HepG2 (cell line): ENCODE data around the gene LENG1. TPM values are rescaled to one million over a fixed set of nuclear protein-coding genes. Genes with fewer than 3 reads are reported as not detected.
A peak's percentile ranks its signal among the peaks of the same experiment; 100 is the strongest.

Experiments
- ARNT ChIP-seq: fragments of 450-650 bp; IDR thresholded peaks from 2 replicates; pipeline ENCODE4 v1.6.1; 2017
- CERS6 ChIP-seq: sonication (generic); formaldehyde crosslinking; IDR thresholded peaks from 2 replicates; pipeline ENCODE4 v1.5.0; 2020; ENCODE audit warnings: missing genetic modification reagents
- FLYWCH1 ChIP-seq: sonication (generic); formaldehyde crosslinking; IDR thresholded peaks from 2 replicates; pipeline ENCODE4 v1.8.1; 2023; ENCODE audit warnings: mild to moderate bottlenecking, missing genetic modification reagents
- FOSL2 ChIP-seq: sonication (generic); formaldehyde crosslinking; IDR thresholded peaks from 2 replicates; pipeline ENCODE4 v1.4.0; 2020; ENCODE audit warnings: missing genetic modification reagents
- FOXP1 ChIP-seq, 2 experiments: fragments of 450-650 bp in 1 of 2; IDR thresholded peaks; 2 replicates each; pipeline ENCODE4 v1.6.1; 2017 to 2018; ENCODE audit warnings: antibody characterized with exemption in 1 of 2
- GPBP1L1 ChIP-seq: sonication (generic); formaldehyde crosslinking; IDR thresholded peaks from 2 replicates; pipeline ENCODE4 v1.5.0; 2020; ENCODE audit warnings: mild to moderate bottlenecking, missing genetic modification reagents
- HHEX ChIP-seq: IDR thresholded peaks from 2 replicates; pipeline ENCODE4 v1.6.1; 2016; ENCODE audit warnings: control low read depth
- MXI1 ChIP-seq: IDR thresholded peaks from 3 replicates; pipeline ENCODE4 v1.6.1; 2012; ENCODE audit warnings: low read depth, low read length, inconsistent platforms, borderline replicate concordance
- NFIC ChIP-seq: IDR thresholded peaks from 2 replicates; pipeline ENCODE4 v1.6.1; 2012; ENCODE audit warnings: mild to moderate bottlenecking, low read length, inconsistent platforms
- NR2F1 ChIP-seq, 2 experiments: fragments of 450-650 bp in 1 of 2; formaldehyde crosslinking in 1 of 2; IDR thresholded peaks; 2 replicates each; pipeline versions ENCODE4 v1.5.0 to v1.6.1; 2016 to 2020; ENCODE audit warnings: mild to moderate bottlenecking in 1 of 2, missing compliant biosample characterization in 1 of 2, missing genetic modification reagents in 1 of 2, moderate library complexity in 1 of 2
- PHF5A ChIP-seq: IDR thresholded peaks from one replicate; pipeline ENCODE4 v1.6.1; 2018; ENCODE audit warnings: low read depth, missing genetic modification reagents; ENCODE audit not compliant: unreplicated experiment
- PPARG ChIP-seq: conservative IDR thresholded peaks from 2 replicates; pipeline ENCODE4 v1.6.1; 2016; ENCODE audit warnings: missing biosample characterization, missing genetic modification reagents
- SMARCC2 ChIP-seq: fragments of 450-650 bp; IDR thresholded peaks from 2 replicates; pipeline ENCODE4 v1.6.1; 2017; ENCODE audit warnings: antibody characterized with exemption, mild to moderate bottlenecking
- TGIF2 ChIP-seq: IDR thresholded peaks from 2 replicates; pipeline ENCODE4 v1.6.1; 2016; ENCODE audit warnings: control low read depth, missing compliant biosample characterization
- TP53 ChIP-seq: sonication (generic); formaldehyde crosslinking; conservative IDR thresholded peaks from 2 replicates; pipeline ENCODE4 v1.4.0; 2020; ENCODE audit warnings: missing genetic modification reagents
- YEATS4 ChIP-seq: sonication (generic); formaldehyde crosslinking; IDR thresholded peaks from 2 replicates; pipeline ENCODE4 v1.4.0; 2020; ENCODE audit warnings: missing genetic modification reagents, borderline replicate concordance
- YY1 ChIP-seq: IDR thresholded peaks from 2 replicates; pipeline ENCODE4 v1.6.1; 2011; ENCODE audit warnings: low read length, low read depth, moderate library complexity, mild to moderate bottlenecking; ENCODE audit not compliant: insufficient read depth, insufficient replicate concordance
- ZFP36 ChIP-seq: fragments of 150-350 bp; IDR thresholded peaks from 2 replicates; pipeline ENCODE4 v1.6.1; 2018; ENCODE audit warnings: borderline replicate concordance, low read length, low read depth; ENCODE audit not compliant: partially characterized antibody
- ZNF282 ChIP-seq: fragments of 450-650 bp; IDR thresholded peaks from 2 replicates; pipeline ENCODE4 v1.6.1; 2018; ENCODE audit not compliant: partially characterized antibody
- ZNF33B ChIP-seq: sonication (generic); formaldehyde crosslinking; IDR thresholded peaks from 2 replicates; pipeline ENCODE4 v1.5.1; 2020; ENCODE audit warnings: mild to moderate bottlenecking, missing genetic modification reagents
- ZNF414 ChIP-seq: sonication (generic); formaldehyde crosslinking; IDR thresholded peaks from 2 replicates; pipeline ENCODE4 v1.5.0; 2020; ENCODE audit warnings: missing genetic modification reagents
- ZNF501 ChIP-seq: sonication (generic); formaldehyde crosslinking; IDR thresholded peaks from 2 replicates; pipeline ENCODE4 v1.5.1; 2020; ENCODE audit warnings: mild to moderate bottlenecking, moderate library complexity, missing genetic modification reagents
- ZNF563 ChIP-seq: sonication (generic); formaldehyde crosslinking; IDR thresholded peaks from 2 replicates; pipeline ENCODE4 v1.8.0; 2022; ENCODE audit warnings: mild to moderate bottlenecking, moderate library complexity, missing genetic modification reagents
- ZNF607 ChIP-seq: sonication (generic); formaldehyde crosslinking; IDR thresholded peaks from 2 replicates; pipeline ENCODE4 v1.5.1; 2020; ENCODE audit warnings: missing genetic modification reagents, mild to moderate bottlenecking, borderline replicate concordance
- ZNF841 ChIP-seq: sonication (generic); formaldehyde crosslinking; IDR thresholded peaks from 2 replicates; pipeline ENCODE4 v1.8.1; 2023; ENCODE audit warnings: missing genetic modification reagents, borderline replicate concordance
- polyA plus RNA-seq, 8 experiments: library from polyadenylated mRNA; depleted of rRNA in 3 of 8; stranded (reverse) in 7 of 8; unstranded in 1 of 8; fragments of >200 nt; fragmentation: Illumina TruSeq in 4 of 8; extraction: Trizol in 4 of 8; gene quantifications; 2 replicates each; pipeline versions ENCODE4 v1.2.1 to v1.2.3, GENCODE V29; 2011 to 2016; ENCODE audit warnings: low read depth in 4 of 8, missing spikeins in 1 of 8, mixed read lengths in 1 of 8; ENCODE audit not compliant: insufficient read depth in 1 of 8
- total RNA-seq, 5 experiments: library from RNA; depleted of rRNA; stranded (reverse); fragments of >200 nt; fragmentation: Illumina TruSeq; extraction: Trizol; gene quantifications; 2 replicates each; pipeline ENCODE4 v1.2.3, GENCODE V29; 2016; ENCODE audit warnings: low read depth in 1 of 5
- TF ChIP-seq, protein P1 (sequence below): sonication (generic); formaldehyde crosslinking; IDR thresholded peaks from 2 replicates; pipeline ENCODE4 v1.5.1; 2020; ENCODE audit warnings: missing genetic modification reagents, mild to moderate bottlenecking, borderline replicate concordance

The LENG1 gene
- total and polyA plus RNA-seq, 2 of the 13 experiments (the other 11 are each of a cell fraction or from before 2014, with no cell fraction given), result 1.8 to 3.8 TPM

- no peak for TF ChIP-seq GPBP1L1
- 0 out of 4 replicates have a peak, but pooled peaks of 1 of the 2 experiments have one; percentile 14 for TF ChIP-seq NR2F1 (CRISPR knock-in tag; IDR thresholded peaks at IDR 0.05)
- no peak for TF ChIP-seq YY1
- peak; percentile 4; the same call in 1 of the 2 replicates for TF ChIP-seq FOSL2
- TF ChIP-seq SMARCC2, result no peak
- TF ChIP-seq ZNF841 (CRISPR knock-in tag), result no peak
- no peak for TF ChIP-seq TP53 (CRISPR knock-in tag)
- TF ChIP-seq YEATS4, result no peak
- no peak for TF ChIP-seq TGIF2 (CRISPR knock-in tag)
- TF ChIP-seq ZNF563 (CRISPR knock-in tag), result no peak
- TF ChIP-seq PPARG (CRISPR knock-in tag), result 0 out of 2 replicates have a peak, but pooled peaks have one; percentile 15
- no peak for TF ChIP-seq ARNT
- TF ChIP-seq CERS6 (CRISPR knock-in tag), result no peak
- 0 out of 3 replicates have a peak, but pooled peaks have one; percentile 9 for TF ChIP-seq MXI1
- 0 out of 2 replicates have a peak, but pooled peaks have one; percentile 52 for TF ChIP-seq NFIC
- no peak for TF ChIP-seq ZNF33B (CRISPR knock-in tag)
- 0 out of 2 replicates have a peak, but pooled peaks have one; percentile 25 for TF ChIP-seq ZNF501 (CRISPR knock-in tag)
- TF ChIP-seq PHF5A (CRISPR knock-in tag), result no peak
- TF ChIP-seq HHEX (CRISPR knock-in tag), result no peak
- TF ChIP-seq, protein P1, sequence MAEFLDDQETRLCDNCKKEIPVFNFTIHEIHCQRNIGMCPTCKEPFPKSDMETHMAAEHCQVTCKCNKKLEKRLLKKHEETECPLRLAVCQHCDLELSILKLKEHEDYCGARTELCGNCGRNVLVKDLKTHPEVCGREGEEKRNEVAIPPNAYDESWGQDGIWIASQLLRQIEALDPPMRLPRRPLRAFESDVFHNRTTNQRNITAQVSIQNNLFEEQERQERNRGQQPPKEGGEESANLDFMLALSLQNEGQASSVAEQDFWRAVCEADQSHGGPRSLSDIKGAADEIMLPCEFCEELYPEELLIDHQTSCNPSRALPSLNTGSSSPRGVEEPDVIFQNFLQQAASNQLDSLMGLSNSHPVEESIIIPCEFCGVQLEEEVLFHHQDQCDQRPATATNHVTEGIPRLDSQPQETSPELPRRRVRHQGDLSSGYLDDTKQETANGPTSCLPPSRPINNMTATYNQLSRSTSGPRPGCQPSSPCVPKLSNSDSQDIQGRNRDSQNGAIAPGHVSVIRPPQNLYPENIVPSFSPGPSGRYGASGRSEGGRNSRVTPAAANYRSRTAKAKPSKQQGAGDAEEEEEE (CRISPR knock-in tag), result no peak
- TF ChIP-seq FOXP1 (IDR thresholded peaks at IDR 0.05), result no peak
- TF ChIP-seq FOXP1 (CRISPR knock-in tag; IDR thresholded peaks at IDR 0.05), result no peak
- TF ChIP-seq ZNF282, result no peak
- TF ChIP-seq ZNF607 (CRISPR knock-in tag), result no peak
- TF ChIP-seq FLYWCH1 (CRISPR knock-in tag), result no peak
- TF ChIP-seq ZFP36, result no peak
- TF ChIP-seq ZNF414 (CRISPR knock-in tag), result no peak
Observed at GRCh38 chr19:54207983-54208783, 48.7 kb upstream of the LENG1 start (continued).
